IMR-90 (cell line): ENCODE results near the gene S100Z. TPM values are rescaled to one million over a fixed set of nuclear protein-coding genes. Genes with fewer than 3 reads are reported as not detected.

Source experiments
- ATAC-seq: fragments of 200-7000 bp; cut with Tn5 transposase; 2 replicates; pipeline ENCODE4 v1.9.1; 2020; ENCODE audit warnings: low read depth, mild to moderate bottlenecking, moderate library complexity
- BruUV-seq: library from RNA; stranded (reverse); fragments of 400-500 nt; replicated peaks from 2 replicates; lab custom pipeline; 2021; lab: Mats Ljungman, UMichigan
- CTCF ChIA-PET: fragments of 300-600 bp; formaldehyde crosslinking; extraction: SDS; loops from one replicate; lab custom pipeline; 2021; ENCODE audit warnings: antibody characterized with exemption; lab: Yijun Ruan, JAX
- POLR2A ChIA-PET: fragments of 300-600 bp; sonication (Branson Sonifier 250); formaldehyde crosslinking; loops from one replicate; lab custom pipeline; 2022; ENCODE audit warnings: antibody characterized with exemption; ENCODE audit not compliant: unreplicated experiment; lab: Charles Lee
- DNase-seq: peaks from one replicate; pipeline ENCODE4 v3.0.0; 2013
- H2AFZ ChIP-seq: replicated peaks from 2 replicates; pipeline ENCODE3; 2013; ENCODE audit warnings: low read length, mild to moderate bottlenecking; ENCODE audit not compliant: poor library complexity
- H2AK5ac ChIP-seq: 2 replicates; pipeline ENCODE4 v1.6.1; 2013; ENCODE audit warnings: low read depth, low read length, inconsistent platforms
- H2AK9ac ChIP-seq: replicated peaks from 2 replicates; pipeline ENCODE3; 2013; ENCODE audit warnings: mild to moderate bottlenecking, low read depth, low read length, moderate library complexity; ENCODE audit not compliant: poor library complexity
- H2BK120ac ChIP-seq: 2 replicates; pipeline ENCODE4 v1.6.1; 2013; ENCODE audit warnings: low read depth, low read length, inconsistent platforms
- H2BK15ac ChIP-seq: 3 replicates; pipeline ENCODE4 v1.6.1; 2013; ENCODE audit warnings: low read depth, low read length, inconsistent platforms
- H2BK20ac ChIP-seq: 2 replicates; pipeline ENCODE4 v1.6.1; 2013; ENCODE audit warnings: low read depth, mild to moderate bottlenecking, inconsistent platforms, low read length, moderate library complexity
- H2BK5ac ChIP-seq: 2 replicates; pipeline ENCODE4 v1.6.1; 2013; ENCODE audit warnings: mild to moderate bottlenecking, low read depth, low read length, inconsistent platforms; ENCODE audit not compliant: poor library complexity, severe bottlenecking
- H3K14ac ChIP-seq: replicated peaks from 2 replicates; pipeline ENCODE4 v1.6.1; 2013; ENCODE audit warnings: low read depth, low read length, inconsistent platforms
- H3K18ac ChIP-seq: 2 replicates; pipeline ENCODE4 v1.6.1; 2013; ENCODE audit warnings: low read depth, low read length, control low read depth
- H3K23ac ChIP-seq: 2 replicates; pipeline ENCODE4 v1.6.1; 2013; ENCODE audit warnings: low read depth, low read length, inconsistent platforms
- H3K27ac ChIP-seq: 2 replicates; pipeline ENCODE4 v1.5.1; 2013; ENCODE audit warnings: mild to moderate bottlenecking, control low read depth, low read length; ENCODE audit not compliant: insufficient read depth
- H3K27me3 ChIP-seq: 2 replicates; pipeline ENCODE4 v1.6.1; 2013; ENCODE audit warnings: low read length; ENCODE audit not compliant: control insufficient read depth, insufficient read depth
- H3K36me3 ChIP-seq: 2 replicates; pipeline ENCODE4 v1.6.1; 2013; ENCODE audit warnings: low read length, mixed read lengths; ENCODE audit not compliant: control insufficient read depth, insufficient read depth
- H3K4ac ChIP-seq: 2 replicates; pipeline ENCODE4 v1.6.1; 2013; ENCODE audit warnings: low read depth, low read length, inconsistent platforms
- H3K4me1 ChIP-seq: 2 replicates; pipeline ENCODE4 v1.6.1; 2013; ENCODE audit warnings: low read length, mixed read lengths; ENCODE audit not compliant: control insufficient read depth, insufficient read depth
- H3K4me2 ChIP-seq: 2 replicates; pipeline ENCODE4 v1.6.1; 2013; ENCODE audit warnings: low read depth, mild to moderate bottlenecking, control low read depth, low read length, moderate library complexity
- H3K4me3 ChIP-seq: 2 replicates; pipeline ENCODE4 v1.5.1; 2013; ENCODE audit warnings: low read depth, mild to moderate bottlenecking, control low read depth, low read length, moderate library complexity; ENCODE audit not compliant: insufficient read depth
- H3K56ac ChIP-seq: 2 replicates; pipeline ENCODE4 v1.6.1; 2013; ENCODE audit warnings: low read length, inconsistent platforms; ENCODE audit not compliant: insufficient read depth; ENCODE audit errors: extremely low read depth
- H3K79me1 ChIP-seq, 2 experiments: 2 replicates each; pipeline ENCODE4 v1.6.1; 2013; ENCODE audit warnings: low read length in 2 of 2, inconsistent platforms in 1 of 2, low read depth in 1 of 2
- H3K9ac ChIP-seq: 2 replicates; pipeline ENCODE4 v1.6.1; 2013; ENCODE audit warnings: low read depth, low read length, control low read depth
- H3K9me1 ChIP-seq: 2 replicates; pipeline ENCODE4 v1.6.1; 2013; ENCODE audit warnings: low read length, inconsistent platforms; ENCODE audit not compliant: insufficient read depth
- H3K9me3 ChIP-seq: 2 replicates; pipeline ENCODE4 v1.6.1; 2013; ENCODE audit warnings: low read length; ENCODE audit not compliant: control insufficient read depth, insufficient read depth
- H4K20me1 ChIP-seq: 2 replicates; pipeline ENCODE4 v1.6.1; 2013; ENCODE audit warnings: low read length, inconsistent platforms; ENCODE audit not compliant: insufficient read depth
- H4K5ac ChIP-seq: 2 replicates; pipeline ENCODE4 v1.6.1; 2013; ENCODE audit warnings: mild to moderate bottlenecking, low read depth, low read length, control low read depth
- H4K8ac ChIP-seq, 2 experiments: 2 replicates each; pipeline ENCODE4 v1.6.1; 2013; ENCODE audit warnings: low read depth in 2 of 2, low read length in 2 of 2, control low read depth in 1 of 2, inconsistent platforms in 1 of 2
- H4K91ac ChIP-seq: 2 replicates; pipeline ENCODE4 v1.6.1; 2013; ENCODE audit warnings: low read depth, low read length, inconsistent platforms; ENCODE audit not compliant: insufficient read depth
- MAZ ChIP-seq: IDR thresholded peaks from 2 replicates; pipeline ENCODE4 v1.6.1; 2012; ENCODE audit warnings: low read depth, mild to moderate bottlenecking, low read length, improper control_type of control experiment, moderate library complexity, borderline replicate concordance
- POLR2A ChIP-seq: IDR thresholded peaks from 2 replicates; pipeline ENCODE4 v1.6.1; 2012; ENCODE audit warnings: mild to moderate bottlenecking, low read depth, low read length
- WGBS, 2 experiments: methylation state at CpG; one replicate each; pipeline versions ENCODE4 v1.1.5 to v1.1.7; 2013; ENCODE audit warnings: missing lambda C conversion rate in 2 of 2; ENCODE audit not compliant: insufficient read length in 1 of 2; ENCODE audit errors: extremely low coverage in 2 of 2; 5-methylcytosine and 5-hydroxymethylcytosine counted together
- dilution Hi-C: fragments of 300-500 bp; cut with HindIII; formaldehyde crosslinking; loops from one replicate; pipeline ENCODE4 v1.14.3; 2018; ENCODE audit warnings: low sequenced_read_pairs; ENCODE audit not compliant: unreplicated experiment
- in situ Hi-C: fragments of 300-500 bp; cut with MboI; formaldehyde crosslinking; loops from 3 replicates; pipeline ENCODE4 v1.14.3; 2019; ENCODE audit warnings: low sequenced_read_pairs, inconsistent platforms, mixed read lengths
- intact Hi-C: fragments of 100-400 bp; cut with micrococcal nuclease; formaldehyde crosslinking; loops from 2 replicates; pipeline ENCODE4 v1.10.0; 2022
- polyA plus RNA-seq, 3 experiments: library from polyadenylated mRNA; depleted of rRNA; stranded (reverse); fragments of >200 nt; gene quantifications; 2 replicates each; pipeline ENCODE4 v1.2.3, GENCODE V29; 2012; ENCODE audit warnings: low replicate concordance in 1 of 3
- total RNA-seq: library from RNA; depleted of rRNA; stranded (reverse); fragments of >200 nt; gene quantifications from 2 replicates; pipeline ENCODE4 v1.2.3, GENCODE V29; 2012

S100Z gene
- total and polyA plus RNA-seq, 2 of the 4 experiments (the other 2 are of a cell fraction): not detected

DNA sequence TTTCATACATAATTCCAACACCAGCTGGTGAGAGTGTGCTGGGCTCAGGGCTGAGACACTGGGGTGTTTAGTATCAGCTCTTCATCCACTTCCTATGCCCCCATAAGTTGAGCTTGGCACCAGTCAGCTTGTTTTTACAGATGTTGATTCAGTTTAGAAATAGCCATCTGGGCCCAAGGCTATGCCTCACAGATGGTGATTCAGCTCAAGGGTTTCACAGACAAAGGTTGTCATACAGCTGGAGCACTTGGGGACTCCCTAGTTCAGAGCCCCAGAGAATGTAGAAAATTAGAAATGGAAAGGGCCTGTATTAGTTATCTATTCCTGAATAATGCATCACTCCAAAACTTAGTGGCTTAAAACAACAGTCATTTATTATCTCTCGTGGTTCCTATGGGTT lies 92.8 kb downstream of the S100Z start:
- H3K9me1 ChIP-seq: no peaks in the 10 kb centered on the region
- H3K4me1 ChIP-seq: 0 out of 2 replicates have a peak, but pooled peaks cover 1% of the 10 kb centered on the region
- no peaks in the 10 kb centered on the region for H3K9me3 ChIP-seq
- H3K23ac ChIP-seq: no peak overlapping the region
- H3K14ac ChIP-seq: no peak overlapping the region
- no peak overlapping the region for H2BK20ac ChIP-seq
- H3K18ac ChIP-seq: no peak overlapping the region
- H3K4me3 ChIP-seq: no peak overlapping the region
- no peak overlapping the region for H4K5ac ChIP-seq
- no peak for TF ChIP-seq MAZ
- no peak for TF ChIP-seq POLR2A
- no peak overlapping the region for H3K4me2 ChIP-seq
- no peak overlapping the region for H2BK120ac ChIP-seq
- in situ Hi-C loops (no loop called here), intact Hi-C loops (no loop called here), dilution Hi-C loops (no loop called here)
- H2BK15ac ChIP-seq: no peak overlapping the region
- CTCF ChIA-PET: no interaction called here
- no peak overlapping the region for H2AK9ac ChIP-seq
- POLR2A ChIA-PET: no interaction called here
- no peak overlapping the region for H2AFZ ChIP-seq
- H3K56ac ChIP-seq: no peak overlapping the region
- no peak overlapping the region for H3K27ac ChIP-seq
- H4K91ac ChIP-seq: no peak overlapping the region
- no peak overlapping the region for H2AK5ac ChIP-seq
- no peaks in the 10 kb centered on the region for H3K36me3 ChIP-seq
- peaks cover 2% of the 10 kb centered on the region; the same call in 1 of the 2 replicates for H3K27me3 ChIP-seq
- no peak overlapping the region for H4K8ac ChIP-seq
- no TSS peak for BruUV-seq
- ATAC-seq (peak; percentile 88), DNase-seq (peak; percentile 81)
- H3K4ac ChIP-seq: no peak overlapping the region
- H4K20me1 ChIP-seq: no peaks in the 10 kb centered on the region
- WGBS, 2 experiments: no CpG with 5 or more reads among the region's 1 CpG
- H3K79me1 ChIP-seq: no peaks in the 10 kb centered on the region
- H3K9ac ChIP-seq: no peak overlapping the region
- no peak overlapping the region for H2BK5ac ChIP-seq
